ENCODE data around the gene MBP. TPM values are rescaled to one million over a fixed set of nuclear protein-coding genes. Genes with fewer than 3 reads are reported as not detected.

Gene MBP
- total RNA-seq, 1 experiment from 2014 or later, result 88.8 TPM

- H3K36me3 ChIP-seq (ENCODE audit: control insufficient read depth, insufficient read depth, low read length), result no peaks in the 10 kb centered on the region
- in situ Hi-C loops (cut with HindIII; ENCODE audit: low pct_unique_long_range_greater_than_20kb, low sequenced_read_pairs), result no loop called here
- no peak overlapping the region for H3K27ac ChIP-seq (ENCODE audit: low read length)
- no peaks in the 10 kb centered on the region for H3K9me3 ChIP-seq (ENCODE audit: control insufficient read depth, insufficient read depth, low read depth, low read length)
- no peaks in the 10 kb centered on the region for H3K4me1 ChIP-seq (ENCODE audit: control insufficient read depth, insufficient read depth, low read length)
- no TSS peak for BruUV-seq (replicated peaks)
- H3K27me3 ChIP-seq (ENCODE audit: control insufficient read depth, insufficient read depth, low read length), result no peaks in the 10 kb centered on the region
- ATAC-seq (no peak), DNase-seq (ENCODE audit: low read depth, low spot score) (no peak)
- no peak for TF ChIP-seq CTCF (IDR thresholded peaks at IDR 0.05)
- TF ChIP-seq, protein P1, sequence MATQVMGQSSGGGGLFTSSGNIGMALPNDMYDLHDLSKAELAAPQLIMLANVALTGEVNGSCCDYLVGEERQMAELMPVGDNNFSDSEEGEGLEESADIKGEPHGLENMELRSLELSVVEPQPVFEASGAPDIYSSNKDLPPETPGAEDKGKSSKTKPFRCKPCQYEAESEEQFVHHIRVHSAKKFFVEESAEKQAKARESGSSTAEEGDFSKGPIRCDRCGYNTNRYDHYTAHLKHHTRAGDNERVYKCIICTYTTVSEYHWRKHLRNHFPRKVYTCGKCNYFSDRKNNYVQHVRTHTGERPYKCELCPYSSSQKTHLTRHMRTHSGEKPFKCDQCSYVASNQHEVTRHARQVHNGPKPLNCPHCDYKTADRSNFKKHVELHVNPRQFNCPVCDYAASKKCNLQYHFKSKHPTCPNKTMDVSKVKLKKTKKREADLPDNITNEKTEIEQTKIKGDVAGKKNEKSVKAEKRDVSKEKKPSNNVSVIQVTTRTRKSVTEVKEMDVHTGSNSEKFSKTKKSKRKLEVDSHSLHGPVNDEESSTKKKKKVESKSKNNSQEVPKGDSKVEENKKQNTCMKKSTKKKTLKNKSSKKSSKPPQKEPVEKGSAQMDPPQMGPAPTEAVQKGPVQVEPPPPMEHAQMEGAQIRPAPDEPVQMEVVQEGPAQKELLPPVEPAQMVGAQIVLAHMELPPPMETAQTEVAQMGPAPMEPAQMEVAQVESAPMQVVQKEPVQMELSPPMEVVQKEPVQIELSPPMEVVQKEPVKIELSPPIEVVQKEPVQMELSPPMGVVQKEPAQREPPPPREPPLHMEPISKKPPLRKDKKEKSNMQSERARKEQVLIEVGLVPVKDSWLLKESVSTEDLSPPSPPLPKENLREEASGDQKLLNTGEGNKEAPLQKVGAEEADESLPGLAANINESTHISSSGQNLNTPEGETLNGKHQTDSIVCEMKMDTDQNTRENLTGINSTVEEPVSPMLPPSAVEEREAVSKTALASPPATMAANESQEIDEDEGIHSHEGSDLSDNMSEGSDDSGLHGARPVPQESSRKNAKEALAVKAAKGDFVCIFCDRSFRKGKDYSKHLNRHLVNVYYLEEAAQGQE (IDR thresholded peaks at IDR 0.05; ENCODE audit: insufficient read depth in 1 of 2, low read depth in 2 of 2, low read length in 1 of 2), result no peak
- TF ChIP-seq POLR2AphosphoS5 (IDR thresholded peaks at IDR 0.05; ENCODE audit: low read depth, low read length), result no peak
- TF ChIP-seq SIN3A (IDR thresholded peaks at IDR 0.05; ENCODE audit: borderline replicate concordance, insufficient read depth, low read depth, low read length), result no peak
- no peak for TF ChIP-seq TCF7L2 (IDR thresholded peaks at IDR 0.05; ENCODE audit: low read depth, low read length)
- H3K4me3 ChIP-seq (ENCODE audit: low read depth in 2 of 2, low read length in 2 of 2), result no peak overlapping the region
- ChIA-PET POLR2A (no interaction called here), CTCF (no interaction called here)
- intact Hi-C loops (cut with micrococcal nuclease; ENCODE audit: unreplicated experiment), result no loop called here
Observed at GRCh38 chr18:76955524-76956170, 176.9 kb downstream of the MBP start.

DNA sequence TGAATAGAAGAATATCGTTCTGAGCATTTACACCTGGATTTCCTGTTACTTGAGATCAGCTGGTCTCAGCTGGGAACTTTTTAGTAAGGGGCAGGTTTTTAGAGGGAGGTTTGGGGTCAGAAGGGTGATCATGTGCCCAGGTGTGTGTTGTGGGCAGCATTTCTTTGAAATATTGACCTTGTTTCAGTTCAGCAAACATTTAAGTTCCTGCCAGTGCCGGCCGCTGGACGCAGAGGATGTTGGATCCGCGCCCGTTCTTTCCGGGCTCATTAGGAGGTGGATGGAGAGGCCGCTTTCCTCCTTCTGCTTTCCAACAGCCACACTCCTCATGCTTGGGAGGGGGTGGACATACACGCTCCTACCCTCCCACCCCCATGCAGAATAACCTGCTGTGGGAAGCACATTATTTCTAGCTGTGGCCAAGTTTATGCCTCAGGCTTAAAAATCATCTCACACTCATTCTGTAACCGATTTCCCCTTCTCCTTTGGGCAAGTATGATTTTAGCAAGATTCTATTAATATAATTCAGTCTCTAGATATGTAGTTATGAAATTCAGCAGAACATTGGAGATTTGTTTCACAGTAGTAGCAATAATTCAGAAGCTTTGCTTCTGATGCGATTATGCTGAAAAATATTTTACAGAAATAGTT, 178.9 kb downstream of the MBP start:
- no peak for DNase-seq (ENCODE audit: low read depth, low spot score)
- no peak overlapping the region for H3K4me3 ChIP-seq (ENCODE audit: low read depth in 2 of 2, low read length in 2 of 2)

More for the DNA sequence above, 178.9 kb downstream of the MBP start:
- no peak for TF ChIP-seq TCF7L2 (IDR thresholded peaks at IDR 0.05; ENCODE audit: low read depth, low read length)
- no peak for TF ChIP-seq SIN3A (IDR thresholded peaks at IDR 0.05; ENCODE audit: borderline replicate concordance, insufficient read depth, low read depth, low read length)
- TF ChIP-seq, protein P1 (IDR thresholded peaks at IDR 0.05; ENCODE audit: insufficient read depth in 1 of 2, low read depth in 2 of 2, low read length in 1 of 2), result no peak
- TF ChIP-seq CTCF (IDR thresholded peaks at IDR 0.05), result no peak
- TF ChIP-seq POLR2AphosphoS5 (IDR thresholded peaks at IDR 0.05; ENCODE audit: low read depth, low read length), result no peak
- Histone ChIP-seq H3K27ac (ENCODE audit: low read length) (no peak overlapping the region), H3K4me1 (ENCODE audit: control insufficient read depth, insufficient read depth, low read length) (no peaks in the 10 kb centered on the region), H3K36me3 (ENCODE audit: control insufficient read depth, insufficient read depth, low read length) (no peaks in the 10 kb centered on the region), H3K27me3 (ENCODE audit: control insufficient read depth, insufficient read depth, low read length) (no peaks in the 10 kb centered on the region), H3K9me3 (ENCODE audit: control insufficient read depth, insufficient read depth, low read depth, low read length) (no peaks in the 10 kb centered on the region)
- BruUV-seq (replicated peaks), result no TSS peak
- intact Hi-C loops (cut with micrococcal nuclease; ENCODE audit: unreplicated experiment), result no loop called here
- in situ Hi-C loops (cut with HindIII; ENCODE audit: low pct_unique_long_range_greater_than_20kb, low sequenced_read_pairs), result no loop called here
- ChIA-PET POLR2A (no interaction called here), CTCF (no interaction called here)
- ATAC-seq, result no peak
